ENCODE measurements around the gene TRAF6. TPM values are rescaled to one million over a fixed set of nuclear protein-coding genes. Genes with fewer than 3 reads are reported as not detected.

TRAF6 gene
- polyA plus RNA-seq, 1 donor, result 21.5 TPM

Other genes with a start within 250 kb of the TRAF6 start
- gene COMMD9, start 220.8 kb downstream of the TRAF6 start, polyA plus RNA-seq (ENCODE audit: insufficient read length), result 54.6 TPM
- gene PRR5L, start 214.0 kb downstream of the TRAF6 start, polyA plus RNA-seq (ENCODE audit: insufficient read length), result 7.8 TPM
- 10.2 TPM for gene RAG1, start 57.7 kb upstream of the TRAF6 start, polyA plus RNA-seq (ENCODE audit: insufficient read length)
- 43.2 TPM for gene IFTAP, start 84.2 kb upstream of the TRAF6 start, polyA plus RNA-seq (ENCODE audit: insufficient read length)
- gene RAG2, start 88.0 kb upstream of the TRAF6 start, polyA plus RNA-seq (ENCODE audit: insufficient read length), result 0.19 TPM